Right renal cortex interstitium (tissue), 3 donors: ENCODE measurements around the gene PTP4A2. TPM values are rescaled to one million over a fixed set of nuclear protein-coding genes. Genes with fewer than 3 reads are reported as not detected.
"Not testable (repeated sequence)": the region's sequence is repeated elsewhere in the genome, so short reads cannot be mapped to it uniquely, and the experiment has no call there.

Experiments used
- DNase-seq, 3 donors: peaks; one replicate each; pipeline ENCODE4 v3.0.0-alpha.2; 2013; ENCODE audit warnings: low read depth in 3 of 3, low spot score in 2 of 3
- polyA plus RNA-seq, 3 donors: library from polyadenylated mRNA; unstranded; fragments of 120-200 nt; gene quantifications; one replicate each; pipeline ENCODE4 v1.2.1, GENCODE V29; 2013; ENCODE audit not compliant: insufficient read length in 3 of 3

PTP4A2 gene
- polyA plus RNA-seq, 3 donors, result 248 to 273 (median 269) TPM

- DNase-seq, result no peak
These were observed 14.7 kb upstream of the PTP4A2 start for GRCh38 chr1:31952825-31953220.

GRCh38 chr1:31951276-31951675, 13.1 kb upstream of the PTP4A2 start:
- no peak for DNase-seq

GRCh38 chr1:31949862-31950261, 11.7 kb upstream of the PTP4A2 start:
- no peak for DNase-seq

GRCh38 chr1:31945677-31946076, 7.5 kb upstream of the PTP4A2 start:
- not testable (repeated sequence) for DNase-seq

GRCh38 chr1:31944205-31945089, 6.3 kb upstream of the PTP4A2 start:
- peak in 2 of 3 donors; percentile 61 to 73 for DNase-seq

GRCh38 chr1:31943546-31944184, 5.5 kb upstream of the PTP4A2 start:
- no peak for DNase-seq

- not testable (repeated sequence) for DNase-seq
These were observed 3.9 kb upstream of the PTP4A2 start for GRCh38 chr1:31942061-31942460.

GRCh38 chr1:31939484-31940329, 1.5 kb upstream of the PTP4A2 start:
- no peak for DNase-seq

GRCh38 chr1:31937300-31938183, 626 bp downstream of the PTP4A2 start:
- DNase-seq, result no peak

- no peak for DNase-seq
These were observed 1.2 kb downstream of the PTP4A2 start for GRCh38 chr1:31936981-31937299.

GRCh38 chr1:31936278-31936980, 1.7 kb downstream of the PTP4A2 start:
- DNase-seq, result no peak

GRCh38 chr1:31934706-31935629, 3.2 kb downstream of the PTP4A2 start:
- no peak for DNase-seq

- no peak for DNase-seq
These were observed 5.5 kb downstream of the PTP4A2 start for GRCh38 chr1:31932491-31933316.

- no peak for DNase-seq
These were observed 6.5 kb downstream of the PTP4A2 start for GRCh38 chr1:31931593-31932225.

- DNase-seq, result no peak
These were observed 7.2 kb downstream of the PTP4A2 start for GRCh38 chr1:31930836-31931592.

- no peak for DNase-seq
These were observed 10.5 kb downstream of the PTP4A2 start for GRCh38 chr1:31927661-31927980.
